Endothelial cell of umbilical vein (primary cell): Measurements from ENCODE around the gene EDA. TPM values are rescaled to one million over a fixed set of nuclear protein-coding genes. Genes with fewer than 3 reads are reported as not detected.

Experiments used
- BruUV-seq: library from RNA; stranded (reverse); fragments of 400-500 nt; replicated peaks from 2 replicates; lab custom pipeline; 2021; lab: Mats Ljungman, UMichigan
- CTCF ChIA-PET: fragments of 300-600, 350-600 bp; sonication (Branson Sonifier 250); formaldehyde crosslinking; loops from one replicate; lab custom pipeline; 2021; ENCODE audit warnings: antibody characterized with exemption, inconsistent platforms; lab: Charles Lee
- POLR2A ChIA-PET: fragments of 300-600, 350-600 bp; sonication (Branson Sonifier 250); formaldehyde crosslinking; loops from one replicate; lab custom pipeline; 2021; ENCODE audit warnings: antibody characterized with exemption, inconsistent platforms; lab: Charles Lee
- DNase-seq: peaks from one replicate; pipeline ENCODE4 v3.0.0-alpha.2; 2011; ENCODE audit warnings: low read depth, low spot score
- FAIRE-seq: peaks from 2 replicates; lab custom pipeline; 2011; peaks lifted over from hg19 to GRCh38; lab: Jason Lieb, UNC
- H2AFZ ChIP-seq: 2 replicates; pipeline ENCODE4 v1.6.0; 2012; ENCODE audit warnings: low read depth, low read length, control low read depth, inconsistent platforms
- H3K27ac ChIP-seq: 2 replicates; pipeline ENCODE4 v1.5.1; 2011; ENCODE audit warnings: low read depth, mild to moderate bottlenecking, control low read depth, low read length, moderate library complexity; ENCODE audit not compliant: insufficient read depth
- H3K27me3 ChIP-seq, 2 experiments: 2 replicates each; pipeline versions ENCODE4 v1.6.0 to v1.6.1; 2011; ENCODE audit warnings: low read length in 2 of 2, mixed read lengths in 1 of 2; ENCODE audit not compliant: control insufficient read depth in 2 of 2, insufficient read depth in 2 of 2
- H3K36me3 ChIP-seq, 2 experiments: 2 replicates in 1 of 2; 3 replicates in 1 of 2; pipeline ENCODE4 v1.5.1; 2011; ENCODE audit warnings: low read length in 2 of 2, mild to moderate bottlenecking in 1 of 2, moderate library complexity in 1 of 2; ENCODE audit not compliant: control insufficient read depth in 2 of 2, insufficient read depth in 2 of 2; ENCODE audit errors: extremely low read depth in 1 of 2
- H3K4me1 ChIP-seq: 3 replicates; pipeline ENCODE4 v1.5.1; 2011; ENCODE audit warnings: mild to moderate bottlenecking, low read length; ENCODE audit not compliant: control insufficient read depth, insufficient read depth; ENCODE audit errors: extremely low read depth
- H3K4me2 ChIP-seq: 2 replicates; pipeline ENCODE4 v1.6.1; 2011; ENCODE audit warnings: low read length, control low read depth, mixed read lengths; ENCODE audit not compliant: insufficient read depth
- H3K4me3 ChIP-seq, 3 experiments: fragments of 200-600 bp in 1 of 3; sonication (generic), shearing (Covaris generic) in 1 of 3; replicated peaks in 1 of 3; 2 replicates each; pipeline ENCODE4 v1.5.1; 2011 to 2016; ENCODE audit warnings: control low read depth in 3 of 3, low read length in 3 of 3, mild to moderate bottlenecking in 2 of 3, inconsistent platforms in 1 of 3, low read depth in 1 of 3, moderate library complexity in 1 of 3; ENCODE audit not compliant: insufficient read depth in 1 of 3
- H3K79me2 ChIP-seq: 2 replicates; pipeline ENCODE4 v1.6.0; 2012; ENCODE audit warnings: low read length, inconsistent platforms; ENCODE audit not compliant: control insufficient read depth, insufficient read depth
- H3K9ac ChIP-seq: replicated peaks from 2 replicates; pipeline ENCODE3; 2011; ENCODE audit warnings: low read length, control low read depth; ENCODE audit not compliant: insufficient read depth; ENCODE audit errors: extremely low read depth
- H3K9me1 ChIP-seq: replicated peaks from 3 replicates; pipeline ENCODE4 v1.6.0; 2011; ENCODE audit warnings: mild to moderate bottlenecking, low read length; ENCODE audit not compliant: control insufficient read depth, insufficient read depth; ENCODE audit errors: extremely low read depth
- H3K9me3 ChIP-seq: replicated peaks from 2 replicates; pipeline ENCODE4 v1.5.1; 2012; ENCODE audit warnings: low read length, inconsistent platforms; ENCODE audit not compliant: control insufficient read depth, insufficient read depth
- H4K20me1 ChIP-seq: replicated peaks from 2 replicates; pipeline ENCODE3; 2011; ENCODE audit warnings: mild to moderate bottlenecking, low read length; ENCODE audit not compliant: control insufficient read depth, insufficient read depth; ENCODE audit errors: extremely low read depth
- EZH2 ChIP-seq: IDR thresholded peaks from 2 replicates; pipeline ENCODE4 v1.6.1; 2012; ENCODE audit warnings: borderline replicate concordance, low read depth, mild to moderate bottlenecking, moderate library complexity, low read length, inconsistent platforms; ENCODE audit not compliant: severe bottlenecking
- FOS ChIP-seq: IDR thresholded peaks from 2 replicates; pipeline ENCODE4 v1.6.1; 2011; ENCODE audit warnings: mild to moderate bottlenecking, low read length, moderate library complexity, borderline replicate concordance; ENCODE audit not compliant: insufficient read depth
- GATA2 ChIP-seq: IDR thresholded peaks from 2 replicates; pipeline ENCODE4 v1.7.0; 2011; ENCODE audit warnings: low read depth, mild to moderate bottlenecking, moderate library complexity, mixed read lengths, low read length; ENCODE audit not compliant: insufficient read length, insufficient read depth
- JUN ChIP-seq: IDR thresholded peaks from 2 replicates; pipeline ENCODE4 v1.6.1; 2011; ENCODE audit warnings: borderline replicate concordance, low read depth; ENCODE audit not compliant: insufficient read length, insufficient read depth
- MYC ChIP-seq: IDR thresholded peaks from one replicate; pipeline ENCODE4 v1.6.1; 2011; ENCODE audit warnings: mild to moderate bottlenecking, low read depth, low read length
- POLR2A ChIP-seq: IDR thresholded peaks from 2 replicates; pipeline ENCODE4 v1.6.1; 2012; ENCODE audit warnings: low read depth, mild to moderate bottlenecking, control low read depth, low read length
- POLR2AphosphoS5 ChIP-seq: IDR thresholded peaks from 2 replicates; pipeline ENCODE4 v1.6.1; 2012; ENCODE audit warnings: low read depth, mild to moderate bottlenecking, control low read depth, low read length, moderate library complexity; ENCODE audit not compliant: insufficient read depth
- dilution Hi-C: fragments of 300-500 bp; cut with MboI; formaldehyde crosslinking; loops from one replicate; pipeline ENCODE4 v1.15.0; 2019; ENCODE audit warnings: low sequenced_read_pairs; ENCODE audit not compliant: extremely low pct_ligation_motif_present
- intact Hi-C: fragments of 100-400 bp; cut with micrococcal nuclease; formaldehyde crosslinking; loops from one replicate; pipeline ENCODE4 v1.10.0; 2022
- polyA plus RNA-seq, 4 experiments: library from polyadenylated mRNA; depleted of rRNA in 3 of 4; stranded (reverse) in 3 of 4; unstranded in 1 of 4; fragments of >200 nt; gene quantifications; 2 replicates each; pipeline versions ENCODE4 v1.2.1 to v1.2.3, GENCODE V29; 2011 to 2012; ENCODE audit warnings: missing spikeins in 1 of 4
- total RNA-seq: library from RNA; stranded (reverse); gene quantifications from 2 replicates; pipeline ENCODE4 v1.2.3, GENCODE V29; 2021
- TF ChIP-seq, protein P1 (sequence below): IDR thresholded peaks from 2 replicates; pipeline ENCODE4 v1.6.1; 2011; ENCODE audit not compliant: insufficient read depth, insufficient read length
- TF ChIP-seq, protein P2 (sequence below), 2 donors: IDR thresholded peaks; 1 replicate in 1 of 2; 2 replicates in 1 of 2; pipeline ENCODE4 v1.5.1; 2011; ENCODE audit warnings: low read length in 2 of 2, mild to moderate bottlenecking in 2 of 2, moderate library complexity in 2 of 2, control low read depth in 1 of 2, inconsistent platforms in 1 of 2, low read depth in 1 of 2; ENCODE audit not compliant: insufficient read depth in 1 of 2; ENCODE audit errors: extremely low read depth in 1 of 2

EDA gene
- total and polyA plus RNA-seq, 2 donors (not counting 3 experiments of a cell fraction or from before 2014, with no cell fraction given): 0.37 to 1.2 TPM

DNA sequence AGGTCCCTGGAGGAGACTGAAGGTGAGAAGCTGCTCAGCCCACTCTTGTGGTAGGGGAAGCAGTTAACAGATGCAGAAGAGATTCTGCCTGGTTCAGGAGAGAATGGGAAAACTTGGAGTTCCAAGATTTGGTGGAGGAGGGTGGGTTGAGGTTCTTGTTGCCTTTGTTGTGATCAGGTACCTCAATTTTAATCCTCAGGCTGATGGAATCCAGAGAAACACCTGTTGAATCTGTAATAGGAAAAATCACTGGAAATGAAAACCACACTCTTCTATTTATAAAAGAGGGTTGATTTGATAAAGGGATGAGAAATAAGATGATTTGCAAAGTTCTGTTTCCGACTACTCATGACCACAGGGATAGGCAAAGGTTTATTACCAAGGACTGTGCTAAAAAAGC lies 132.1 kb downstream of the EDA start:
- FAIRE-seq (no peak), DNase-seq (no peak)
- no peaks in the 10 kb centered on the region for H3K36me3 ChIP-seq
- no peak overlapping the region for H2AFZ ChIP-seq
- no peaks in the 10 kb centered on the region for H4K20me1 ChIP-seq
- H3K79me2 ChIP-seq: no peaks in the 10 kb centered on the region
- TF ChIP-seq GATA2 (no peak), JUN (no peak), EZH2 (no peak), POLR2A (no peak), POLR2AphosphoS5 (no peak), MYC (no peak), FOS (no peak)
- TF ChIP-seq, protein P1, sequence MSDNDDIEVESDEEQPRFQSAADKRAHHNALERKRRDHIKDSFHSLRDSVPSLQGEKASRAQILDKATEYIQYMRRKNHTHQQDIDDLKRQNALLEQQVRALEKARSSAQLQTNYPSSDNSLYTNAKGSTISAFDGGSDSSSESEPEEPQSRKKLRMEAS: no peak
- TF ChIP-seq, protein P2, sequence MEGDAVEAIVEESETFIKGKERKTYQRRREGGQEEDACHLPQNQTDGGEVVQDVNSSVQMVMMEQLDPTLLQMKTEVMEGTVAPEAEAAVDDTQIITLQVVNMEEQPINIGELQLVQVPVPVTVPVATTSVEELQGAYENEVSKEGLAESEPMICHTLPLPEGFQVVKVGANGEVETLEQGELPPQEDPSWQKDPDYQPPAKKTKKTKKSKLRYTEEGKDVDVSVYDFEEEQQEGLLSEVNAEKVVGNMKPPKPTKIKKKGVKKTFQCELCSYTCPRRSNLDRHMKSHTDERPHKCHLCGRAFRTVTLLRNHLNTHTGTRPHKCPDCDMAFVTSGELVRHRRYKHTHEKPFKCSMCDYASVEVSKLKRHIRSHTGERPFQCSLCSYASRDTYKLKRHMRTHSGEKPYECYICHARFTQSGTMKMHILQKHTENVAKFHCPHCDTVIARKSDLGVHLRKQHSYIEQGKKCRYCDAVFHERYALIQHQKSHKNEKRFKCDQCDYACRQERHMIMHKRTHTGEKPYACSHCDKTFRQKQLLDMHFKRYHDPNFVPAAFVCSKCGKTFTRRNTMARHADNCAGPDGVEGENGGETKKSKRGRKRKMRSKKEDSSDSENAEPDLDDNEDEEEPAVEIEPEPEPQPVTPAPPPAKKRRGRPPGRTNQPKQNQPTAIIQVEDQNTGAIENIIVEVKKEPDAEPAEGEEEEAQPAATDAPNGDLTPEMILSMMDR (IDR thresholded peaks at IDR 0.05; ENCODE audit: extremely low read depth in 1 of 2, insufficient read depth in 1 of 2, low read depth in 1 of 2, low read length in 2 of 2): no peak
- POLR2A ChIA-PET: no interaction called here
- intact Hi-C loops: no loop called here
- H3K4me1 ChIP-seq: no peaks in the 10 kb centered on the region
- H3K27ac ChIP-seq: no peak overlapping the region
- dilution Hi-C loops: no loop called here
- H3K4me2 ChIP-seq: no peak overlapping the region
- CTCF ChIA-PET: no interaction called here
- no peaks in the 10 kb centered on the region for H3K27me3 ChIP-seq
- no TSS peak for BruUV-seq
- no peak overlapping the region for H3K4me3 ChIP-seq
- H3K9me1 ChIP-seq: no peaks in the 10 kb centered on the region
- H3K9me3 ChIP-seq: no peaks in the 10 kb centered on the region
- H3K9ac ChIP-seq: no peak overlapping the region
